ENCODE data around the gene SARS1. TPM values are rescaled to one million over a fixed set of nuclear protein-coding genes. Genes with fewer than 3 reads are reported as not detected.

Gene SARS1
- total RNA-seq, 1 donor, result 235 TPM

- no peak for DNase-seq (ENCODE audit: low read depth)
- H3K4me3 ChIP-seq (ENCODE audit: low read depth, low read length), result no peak overlapping the region
- TF ChIP-seq, protein P1, sequence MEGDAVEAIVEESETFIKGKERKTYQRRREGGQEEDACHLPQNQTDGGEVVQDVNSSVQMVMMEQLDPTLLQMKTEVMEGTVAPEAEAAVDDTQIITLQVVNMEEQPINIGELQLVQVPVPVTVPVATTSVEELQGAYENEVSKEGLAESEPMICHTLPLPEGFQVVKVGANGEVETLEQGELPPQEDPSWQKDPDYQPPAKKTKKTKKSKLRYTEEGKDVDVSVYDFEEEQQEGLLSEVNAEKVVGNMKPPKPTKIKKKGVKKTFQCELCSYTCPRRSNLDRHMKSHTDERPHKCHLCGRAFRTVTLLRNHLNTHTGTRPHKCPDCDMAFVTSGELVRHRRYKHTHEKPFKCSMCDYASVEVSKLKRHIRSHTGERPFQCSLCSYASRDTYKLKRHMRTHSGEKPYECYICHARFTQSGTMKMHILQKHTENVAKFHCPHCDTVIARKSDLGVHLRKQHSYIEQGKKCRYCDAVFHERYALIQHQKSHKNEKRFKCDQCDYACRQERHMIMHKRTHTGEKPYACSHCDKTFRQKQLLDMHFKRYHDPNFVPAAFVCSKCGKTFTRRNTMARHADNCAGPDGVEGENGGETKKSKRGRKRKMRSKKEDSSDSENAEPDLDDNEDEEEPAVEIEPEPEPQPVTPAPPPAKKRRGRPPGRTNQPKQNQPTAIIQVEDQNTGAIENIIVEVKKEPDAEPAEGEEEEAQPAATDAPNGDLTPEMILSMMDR (IDR thresholded peaks at IDR 0.05; ENCODE audit: insufficient read depth, low read depth, low read length), result no peak
These were observed 43.4 kb downstream of the SARS1 start for GRCh38 chr1:109256971-109257681.

- TF ChIP-seq, protein P1 (IDR thresholded peaks at IDR 0.05; ENCODE audit: insufficient read depth, low read depth, low read length), result no peak
- no peak for DNase-seq (ENCODE audit: low read depth)
- H3K4me3 ChIP-seq (ENCODE audit: low read depth, low read length), result no peak overlapping the region
These were observed 44.1 kb downstream of the SARS1 start for GRCh38 chr1:109257682-109258421.

- TF ChIP-seq, protein P1 (IDR thresholded peaks at IDR 0.05; ENCODE audit: insufficient read depth, low read depth, low read length), result no peak
- no peak overlapping the region for H3K4me3 ChIP-seq (ENCODE audit: low read depth, low read length)
- DNase-seq (ENCODE audit: low read depth), result no peak
These were observed 45.1 kb downstream of the SARS1 start for GRCh38 chr1:109258481-109259466.

GRCh38 chr1:109259674-109260557, 46.2 kb downstream of the SARS1 start:
- DNase-seq (ENCODE audit: low read depth), result no peak
- TF ChIP-seq, protein P1 (IDR thresholded peaks at IDR 0.05; ENCODE audit: insufficient read depth, low read depth, low read length), result no peak
- H3K4me3 ChIP-seq (ENCODE audit: low read depth, low read length), result no peak overlapping the region

GRCh38 chr1:109261006-109261405, 47.3 kb downstream of the SARS1 start:
- TF ChIP-seq, protein P1 (IDR thresholded peaks at IDR 0.05; ENCODE audit: insufficient read depth, low read depth, low read length), result no peak
- DNase-seq (ENCODE audit: low read depth), result no peak

GRCh38 chr1:109261578-109261977, 47.9 kb downstream of the SARS1 start:
- TF ChIP-seq, protein P1 (IDR thresholded peaks at IDR 0.05; ENCODE audit: insufficient read depth, low read depth, low read length), result no peak
- no peak overlapping the region for H3K4me3 ChIP-seq (ENCODE audit: low read depth, low read length)
- no peak for DNase-seq (ENCODE audit: low read depth)

More at GRCh38 chr1:109261006-109261405, 47.3 kb downstream of the SARS1 start:
- no peak overlapping the region for H3K4me3 ChIP-seq (ENCODE audit: low read depth, low read length)

Measured in fibroblast of villous mesenchyme (primary cell).